Liver (tissue), 9 donors: Measurements from ENCODE around the gene MYO1F. TPM values are rescaled to one million over a fixed set of nuclear protein-coding genes. Genes with fewer than 3 reads are reported as not detected.

Experiments used
- DNase-seq: peaks from one replicate; pipeline ENCODE4 v3.0.0-alpha.2; 2017; ENCODE audit warnings: low spot score
- H3K27ac ChIP-seq, 2 donors: one replicate each; pipeline ENCODE4 v1.7.0; 2013; ENCODE audit warnings: inconsistent platforms in 2 of 2, low read length in 2 of 2, control low read depth in 1 of 2, low read depth in 1 of 2, mild to moderate bottlenecking in 1 of 2
- H3K27me3 ChIP-seq, 4 donors: one replicate each; pipeline versions ENCODE4 v1.6.1 to v1.7.0; 2013; ENCODE audit warnings: low read length in 3 of 4, inconsistent platforms in 1 of 4, mild to moderate bottlenecking in 1 of 4, moderate library complexity in 1 of 4; ENCODE audit not compliant: control insufficient read depth in 4 of 4, insufficient read depth in 4 of 4
- H3K36me3 ChIP-seq, 4 donors: one replicate each; pipeline versions ENCODE4 v1.6.1 to v1.7.0; 2013; ENCODE audit warnings: low read length in 3 of 4, mild to moderate bottlenecking in 3 of 4, low read depth in 1 of 4, moderate library complexity in 1 of 4; ENCODE audit not compliant: control insufficient read depth in 4 of 4, insufficient read depth in 3 of 4
- H3K4me1 ChIP-seq, 4 donors: one replicate each; pipeline versions ENCODE4 v1.6.1 to v1.7.0; 2013; ENCODE audit warnings: low read length in 3 of 4, mild to moderate bottlenecking in 3 of 4, moderate library complexity in 1 of 4; ENCODE audit not compliant: control insufficient read depth in 4 of 4, insufficient read depth in 4 of 4
- H3K4me3 ChIP-seq, 3 donors: one replicate each; pipeline versions ENCODE4 v1.6.1 to v1.7.0; 2013; ENCODE audit warnings: low read length in 3 of 3, control low read depth in 1 of 3, low read depth in 1 of 3, mild to moderate bottlenecking in 1 of 3
- H3K9ac ChIP-seq, 2 donors: one replicate each; pipeline ENCODE4 v1.7.0; 2013; ENCODE audit warnings: low read length in 2 of 2, mild to moderate bottlenecking in 2 of 2, moderate library complexity in 2 of 2, control low read depth in 1 of 2, low read depth in 1 of 2
- H3K9me3 ChIP-seq, 4 donors: one replicate each; pipeline versions ENCODE4 v1.6.1 to v1.7.0; 2013; ENCODE audit warnings: low read length in 3 of 4; ENCODE audit not compliant: control insufficient read depth in 4 of 4
- CTCF ChIP-seq: fragments of 150-350 bp; IDR thresholded peaks from 2 replicates; pipeline ENCODE4 v1.5.1; 2017; ENCODE audit warnings: improper control_type of control experiment, low read depth, low read length; ENCODE audit not compliant: missing input control
- FOXA1 ChIP-seq: IDR thresholded peaks from 2 replicates; pipeline ENCODE4 v1.6.1; 2016; ENCODE audit warnings: antibody characterized with exemption
- FOXA2 ChIP-seq: IDR thresholded peaks from 2 replicates; pipeline ENCODE4 v1.6.1; 2016; ENCODE audit warnings: antibody characterized with exemption
- GABPA ChIP-seq, 2 donors: IDR thresholded peaks in 1 of 2; conservative IDR thresholded peaks in 1 of 2; 2 replicates each; pipeline ENCODE4 v1.6.1; 2016; ENCODE audit warnings: antibody characterized with exemption in 2 of 2, mild to moderate bottlenecking in 1 of 2, moderate library complexity in 1 of 2
- HNF4A ChIP-seq, 2 donors: conservative IDR thresholded peaks; 2 replicates each; pipeline ENCODE4 v1.6.1; 2016; ENCODE audit warnings: antibody characterized with exemption in 2 of 2, mild to moderate bottlenecking in 2 of 2
- MAX ChIP-seq: IDR thresholded peaks from 2 replicates; pipeline ENCODE4 v1.6.1; 2016; ENCODE audit warnings: antibody characterized with exemption
- RAD21 ChIP-seq, 2 donors: IDR thresholded peaks; 2 replicates each; pipeline ENCODE4 v1.6.1; 2016; ENCODE audit warnings: antibody characterized with exemption in 2 of 2, mild to moderate bottlenecking in 2 of 2
- REST ChIP-seq: IDR thresholded peaks from 2 replicates; pipeline ENCODE4 v1.6.1; 2016; ENCODE audit warnings: antibody characterized with exemption, mild to moderate bottlenecking
- SP1 ChIP-seq: IDR thresholded peaks from 2 replicates; pipeline ENCODE4 v1.6.1; 2018; ENCODE audit warnings: antibody characterized with exemption, mild to moderate bottlenecking
- WGBS: extraction: QIAGEN DNeasy Blood & Tissue Kit; methylation state at CpG from one replicate; pipeline ENCODE4 v1.1.7; 2013; 5-methylcytosine and 5-hydroxymethylcytosine counted together
- polyA plus RNA-seq, 2 donors: library from polyadenylated mRNA; stranded (reverse) in 1 of 2; unstranded in 1 of 2; fragments of 200-250 nt in 1 of 2; fragments of >200 nt in 1 of 2; fragmentation: Nextera tagmentation in 1 of 2; extraction: Ambion mirVana in 1 of 2; gene quantifications; one replicate each; pipeline versions ENCODE4 v1.2.1 to v1.2.3, GENCODE V29; 2013 to 2015
- total RNA-seq, 2 donors: library from RNA; depleted of rRNA; stranded (reverse); fragments of >200 nt; gene quantifications; one replicate each; pipeline ENCODE4 v1.2.3, GENCODE V29; 2014
- donor health status: healthy.
- donor health status: healthy.
- donor health status: healthy.
- donor health status: healthy.
- donor health status: healthy.

The MYO1F gene
- total and polyA plus RNA-seq, 4 donors = 6.1 to 20.4 (median 12.0) TPM

GRCh38 chr19:8584965-8585893 lies 8.0 kb upstream of the MYO1F start (continued):
- no peak for TF ChIP-seq REST
- no peak for TF ChIP-seq FOXA2
- no peak for TF ChIP-seq SP1

GRCh38 chr19:8580710-8581281 lies 3.6 kb upstream of the MYO1F start:
- no peak overlapping the region for H3K9ac ChIP-seq
- 4% methylated on average over 21 of the region's 21 CpGs for whole genome bisulfite sequencing
- H3K36me3 ChIP-seq = peaks cover 0 to 2% (median under 1%) of the 10 kb centered on the region in 4 donors
- peaks cover 0 to 6% (median 2%) of the 10 kb centered on the region in 4 donors for H3K4me1 ChIP-seq
- no peak for TF ChIP-seq MAX
- TF ChIP-seq FOXA1 = no peak
- TF ChIP-seq CTCF = peak; percentile 100
- peak in 1 of 2 donors; percentile 7 for TF ChIP-seq HNF4A (conservative IDR thresholded peaks at IDR 0.05)
- TF ChIP-seq GABPA (IDR thresholded peaks at IDR 0.05 in 1 of 2, conservative IDR thresholded peaks at IDR 0.05 in 1 of 2) = peak in 1 of 2 donors; percentile 14
- TF ChIP-seq RAD21 (IDR thresholded peaks at IDR 0.05) = peak; percentile 84 to 93
- no peak overlapping the region for H3K27ac ChIP-seq
- peak; percentile 91 for DNase-seq
- H3K27me3 ChIP-seq = no peaks in the 10 kb centered on the region
- H3K4me3 ChIP-seq = no peak overlapping the region
- no peaks in the 10 kb centered on the region for H3K9me3 ChIP-seq

GRCh38 chr19:8578642-8579265 lies 1.5 kb upstream of the MYO1F start:
- Histone ChIP-seq H3K9ac (no peak overlapping the region), H3K27me3 (no peaks in the 10 kb centered on the region), H3K4me3 (no peak overlapping the region), H3K4me1 (peaks cover 0 to 6% (median 2%) of the 10 kb centered on the region in 4 donors), H3K36me3 (no peaks in the 10 kb centered on the region), H3K9me3 (no peaks in the 10 kb centered on the region), H3K27ac (no peak overlapping the region)
- peak; percentile 84 for DNase-seq
- TF ChIP-seq RAD21 (IDR thresholded peaks at IDR 0.05) = peak; percentile 60 to 76
- no peak for TF ChIP-seq HNF4A (conservative IDR thresholded peaks at IDR 0.05)
- TF ChIP-seq SP1 = no peak
- peak; percentile 87 for TF ChIP-seq CTCF
- 23% methylated on average over 17 of the region's 17 CpGs for WGBS
